Measurements from ENCODE around the gene LTBP1. TPM values are rescaled to one million over a fixed set of nuclear protein-coding genes. Genes with fewer than 3 reads are reported as not detected.

LTBP1 gene
- total RNA-seq, 4 donors from 2014 or later, result 15.8 to 56.7 (median 28.3) TPM

DNA sequence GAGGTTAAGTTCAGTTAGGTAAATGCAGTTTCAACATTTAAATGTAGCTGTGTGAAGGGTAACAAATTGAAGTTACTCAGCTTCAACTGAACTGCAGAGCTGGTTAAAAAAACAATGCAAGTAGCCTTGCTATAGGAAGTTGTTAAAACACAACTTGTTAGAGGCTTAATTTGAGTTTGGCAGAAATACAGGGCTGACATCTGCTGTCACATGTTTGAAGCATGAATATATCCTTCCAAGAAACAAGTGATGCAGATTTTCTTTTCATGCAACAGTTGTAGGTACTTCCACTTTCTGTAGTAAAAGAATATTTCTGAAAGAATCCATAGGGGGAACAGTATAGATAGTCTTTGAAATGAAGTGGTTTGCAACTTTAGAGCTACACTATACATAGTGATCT is 321.0 kb downstream of the LTBP1 start:
- Histone ChIP-seq H3K4me3 (no peak overlapping the region), H3K27ac (no peak overlapping the region), H3K4me1 (peaks cover 0 to 8% (median 0%) of the 10 kb centered on the region in 4 donors), H3K9me3 (no peaks in the 10 kb centered on the region), H3K27me3 (no peaks in the 10 kb centered on the region), H3K36me3 (no peaks in the 10 kb centered on the region)
- no peak for DNase-seq
- intact Hi-C loops (cut with DNase I; ENCODE audit: low total_unique reads), result loop anchor here (10.0 kb wide), 1 partner anchor 233 kb away; no protein-coding TSS in a partner anchor
- in situ Hi-C loops (cut with MboI; ENCODE audit: low pct_ligation_motif_present in 1 of 4, low pct_unique_long_range_greater_than_20kb in 1 of 4, low sequenced_read_pairs in 3 of 4), result no loop called here
- TF ChIP-seq, protein P1, sequence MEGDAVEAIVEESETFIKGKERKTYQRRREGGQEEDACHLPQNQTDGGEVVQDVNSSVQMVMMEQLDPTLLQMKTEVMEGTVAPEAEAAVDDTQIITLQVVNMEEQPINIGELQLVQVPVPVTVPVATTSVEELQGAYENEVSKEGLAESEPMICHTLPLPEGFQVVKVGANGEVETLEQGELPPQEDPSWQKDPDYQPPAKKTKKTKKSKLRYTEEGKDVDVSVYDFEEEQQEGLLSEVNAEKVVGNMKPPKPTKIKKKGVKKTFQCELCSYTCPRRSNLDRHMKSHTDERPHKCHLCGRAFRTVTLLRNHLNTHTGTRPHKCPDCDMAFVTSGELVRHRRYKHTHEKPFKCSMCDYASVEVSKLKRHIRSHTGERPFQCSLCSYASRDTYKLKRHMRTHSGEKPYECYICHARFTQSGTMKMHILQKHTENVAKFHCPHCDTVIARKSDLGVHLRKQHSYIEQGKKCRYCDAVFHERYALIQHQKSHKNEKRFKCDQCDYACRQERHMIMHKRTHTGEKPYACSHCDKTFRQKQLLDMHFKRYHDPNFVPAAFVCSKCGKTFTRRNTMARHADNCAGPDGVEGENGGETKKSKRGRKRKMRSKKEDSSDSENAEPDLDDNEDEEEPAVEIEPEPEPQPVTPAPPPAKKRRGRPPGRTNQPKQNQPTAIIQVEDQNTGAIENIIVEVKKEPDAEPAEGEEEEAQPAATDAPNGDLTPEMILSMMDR (IDR thresholded peaks at IDR 0.05), result no peak
- TF ChIP-seq POLR2A (IDR thresholded peaks at IDR 0.05) (no peak), EP300 (IDR thresholded peaks at IDR 0.05; ENCODE audit: low read depth) (no peak), POLR2AphosphoS5 (IDR thresholded peaks at IDR 0.05) (no peak)

DNA sequence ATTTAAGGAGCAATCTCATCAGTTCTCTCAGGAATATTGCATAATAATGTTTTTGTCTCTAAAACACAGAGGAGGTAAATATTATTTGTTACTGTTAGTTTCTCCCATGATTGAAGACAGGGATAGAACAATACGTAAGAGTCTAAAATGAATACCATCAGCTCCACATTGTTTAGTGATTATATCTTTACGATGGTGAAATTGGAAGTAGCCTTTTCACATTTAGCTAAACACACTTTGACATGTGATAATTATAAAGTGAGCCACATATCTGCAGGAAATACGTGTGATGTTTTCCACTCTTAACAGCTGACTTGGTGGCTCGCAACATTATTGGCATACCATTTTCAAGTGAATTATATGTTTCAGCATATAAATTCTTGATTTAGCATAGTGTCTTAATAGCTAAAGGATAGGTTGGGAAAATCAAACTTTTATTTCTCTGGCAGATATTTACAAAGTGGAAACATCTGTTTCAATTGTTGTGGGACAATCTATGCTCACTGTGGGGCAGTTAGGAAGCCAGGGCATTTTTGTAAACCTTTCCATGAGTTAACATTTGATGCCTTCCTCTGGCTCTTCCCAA is 321.6 kb downstream of the LTBP1 start:
- H3K27ac ChIP-seq, result no peak overlapping the region
- TF ChIP-seq POLR2AphosphoS5 (IDR thresholded peaks at IDR 0.05) (no peak), EP300 (IDR thresholded peaks at IDR 0.05; ENCODE audit: low read depth) (no peak), POLR2A (IDR thresholded peaks at IDR 0.05) (no peak)
- TF ChIP-seq, protein P1 (IDR thresholded peaks at IDR 0.05), result no peak
- no peak for DNase-seq
- H3K27me3 ChIP-seq, result no peaks in the 10 kb centered on the region
- in situ Hi-C loops (cut with MboI; ENCODE audit: low pct_ligation_motif_present in 1 of 4, low pct_unique_long_range_greater_than_20kb in 1 of 4, low sequenced_read_pairs in 3 of 4), result no loop called here
- WGBS, 2 donors (ENCODE audit: low coverage in 1 of 2), result 68 to 69% methylated on average over 4 of the region's 4 CpGs
- no peaks in the 10 kb centered on the region for H3K36me3 ChIP-seq
- H3K9me3 ChIP-seq, result no peaks in the 10 kb centered on the region
- peaks cover 0 to 8% (median 0%) of the 10 kb centered on the region in 4 donors for H3K4me1 ChIP-seq
- no peak overlapping the region for H3K4me3 ChIP-seq
- intact Hi-C loops (cut with DNase I; ENCODE audit: low total_unique reads), result loop anchor here (10.0 kb wide), 1 partner anchor 234 kb away; no protein-coding TSS in a partner anchor

DNA sequence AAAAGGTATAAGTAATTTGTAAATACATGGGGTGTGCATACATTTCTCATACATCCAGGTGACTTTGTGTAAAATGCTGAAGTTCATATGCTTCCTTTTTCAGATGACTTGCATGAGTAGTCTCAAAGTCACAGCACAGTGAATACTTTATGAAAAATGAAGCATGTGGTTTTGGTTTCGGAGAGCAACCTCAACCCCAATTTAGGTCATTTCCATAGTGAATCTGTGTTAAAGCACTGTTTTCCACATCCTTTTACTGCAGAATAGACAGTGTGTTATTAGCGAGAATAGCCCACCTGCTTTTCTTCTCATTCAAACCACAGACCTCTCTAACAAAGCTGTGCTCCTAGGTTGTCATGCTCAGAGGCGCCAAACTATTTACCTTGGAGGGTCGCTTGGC is 325.2 kb downstream of the LTBP1 start:
- intact Hi-C loops (cut with DNase I; ENCODE audit: low total_unique reads), result no loop called here
- Histone ChIP-seq H3K4me3 (no peak overlapping the region), H3K27ac (no peak overlapping the region), H3K9me3 (no peaks in the 10 kb centered on the region), H3K27me3 (no peaks in the 10 kb centered on the region), H3K4me1 (peaks cover 0 to 8% (median 0%) of the 10 kb centered on the region in 4 donors), H3K36me3 (no peaks in the 10 kb centered on the region)
- WGBS, 2 donors (ENCODE audit: low coverage in 1 of 2), result 63 to 75% methylated on average over 1 to 4 of the region's 4 CpGs
- in situ Hi-C loops (cut with MboI; ENCODE audit: low pct_ligation_motif_present in 1 of 4, low pct_unique_long_range_greater_than_20kb in 1 of 4, low sequenced_read_pairs in 3 of 4), result no loop called here
- no peak for DNase-seq
- TF ChIP-seq EP300 (IDR thresholded peaks at IDR 0.05; ENCODE audit: low read depth), result no peak

DNA sequence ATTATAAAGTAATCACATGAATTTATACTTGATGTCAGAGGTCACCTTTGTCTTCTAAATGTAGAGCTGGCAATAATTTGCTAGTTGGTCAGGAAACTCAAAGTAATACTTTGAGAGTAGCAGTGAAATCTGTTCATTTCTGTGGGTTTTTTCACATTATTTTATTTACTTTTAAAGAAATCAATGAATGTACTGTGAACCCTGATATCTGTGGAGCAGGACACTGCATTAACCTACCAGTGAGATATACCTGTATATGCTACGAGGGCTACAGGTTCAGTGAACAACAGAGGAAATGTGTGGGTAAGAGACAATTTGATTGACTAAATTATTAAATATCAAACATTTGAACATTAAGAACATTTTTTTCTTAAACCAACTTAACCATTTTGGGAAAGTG is 326.7 kb downstream of the LTBP1 start:
- H3K4me3 ChIP-seq, result no peak overlapping the region
- no peak overlapping the region for H3K27ac ChIP-seq
- DNase-seq, result no peak
- H3K27me3 ChIP-seq, result no peaks in the 10 kb centered on the region
- no peaks in the 10 kb centered on the region for H3K36me3 ChIP-seq
- no peak for TF ChIP-seq EP300 (IDR thresholded peaks at IDR 0.05; ENCODE audit: low read depth)
- TF ChIP-seq POLR2AphosphoS5 (IDR thresholded peaks at IDR 0.05), result no peak
- TF ChIP-seq, protein P1 (IDR thresholded peaks at IDR 0.05), result no peak
- no peak for TF ChIP-seq POLR2A (IDR thresholded peaks at IDR 0.05)
- intact Hi-C loops (cut with DNase I; ENCODE audit: low total_unique reads), result no loop called here
- 87 to 98% methylated on average over 1 of the region's 1 CpG for WGBS, 2 donors (ENCODE audit: low coverage in 1 of 2)
- H3K9me3 ChIP-seq, result no peaks in the 10 kb centered on the region
- H3K4me1 ChIP-seq, result no peaks in the 10 kb centered on the region
- in situ Hi-C loops (cut with MboI; ENCODE audit: low pct_ligation_motif_present in 1 of 4, low pct_unique_long_range_greater_than_20kb in 1 of 4, low sequenced_read_pairs in 3 of 4), result no loop called here

DNA sequence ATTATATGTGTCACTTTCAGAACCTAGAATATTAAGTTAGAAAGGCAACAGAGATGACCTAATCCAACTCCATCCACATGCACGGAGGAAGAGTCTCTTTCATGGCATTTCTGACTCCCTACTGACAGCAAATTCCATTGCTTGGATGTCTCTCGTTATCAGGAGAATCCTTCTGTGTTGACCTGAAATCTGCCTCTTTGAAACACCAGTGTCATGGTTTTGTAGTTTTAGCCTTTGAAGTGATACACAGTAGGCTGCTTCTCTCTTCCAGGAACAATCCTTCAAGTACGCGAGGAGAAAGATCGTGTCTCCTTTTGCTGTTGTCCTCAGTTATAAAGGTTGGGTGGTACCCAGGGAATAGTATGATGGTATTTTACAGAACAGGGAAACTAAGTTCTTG is 327.8 kb downstream of the LTBP1 start:
- Histone ChIP-seq H3K9me3 (no peaks in the 10 kb centered on the region), H3K27ac (no peak overlapping the region), H3K36me3 (no peaks in the 10 kb centered on the region), H3K4me3 (no peak overlapping the region), H3K27me3 (no peaks in the 10 kb centered on the region), H3K4me1 (no peaks in the 10 kb centered on the region)
- DNase-seq, result no peak
- in situ Hi-C loops (cut with MboI; ENCODE audit: low pct_ligation_motif_present in 1 of 4, low pct_unique_long_range_greater_than_20kb in 1 of 4, low sequenced_read_pairs in 3 of 4) (no loop called here), intact Hi-C loops (cut with DNase I; ENCODE audit: low total_unique reads) (no loop called here)
- 93 to 94% methylated on average over 5 of the region's 5 CpGs for WGBS, 2 donors (ENCODE audit: low coverage in 1 of 2)
- TF ChIP-seq EP300 (IDR thresholded peaks at IDR 0.05; ENCODE audit: low read depth) (no peak), POLR2AphosphoS5 (IDR thresholded peaks at IDR 0.05) (no peak), POLR2A (IDR thresholded peaks at IDR 0.05) (no peak)
- TF ChIP-seq, protein P1 (IDR thresholded peaks at IDR 0.05), result no peak

Measured in transverse colon (tissue), 4 donors.